GM21786 (cell line): ENCODE measurements around the gene HK1.
"Not testable (repeated sequence)": the region's sequence is repeated elsewhere in the genome, so short reads cannot be mapped to it uniquely, and the experiment has no call there.

Experiments used
- ATAC-seq: cut with Tn5 transposase; IDR thresholded peaks from one replicate; pipeline ENCODE4 v1.9.1; 2021; ENCODE audit not compliant: unreplicated experiment

HK1 gene

DNA sequence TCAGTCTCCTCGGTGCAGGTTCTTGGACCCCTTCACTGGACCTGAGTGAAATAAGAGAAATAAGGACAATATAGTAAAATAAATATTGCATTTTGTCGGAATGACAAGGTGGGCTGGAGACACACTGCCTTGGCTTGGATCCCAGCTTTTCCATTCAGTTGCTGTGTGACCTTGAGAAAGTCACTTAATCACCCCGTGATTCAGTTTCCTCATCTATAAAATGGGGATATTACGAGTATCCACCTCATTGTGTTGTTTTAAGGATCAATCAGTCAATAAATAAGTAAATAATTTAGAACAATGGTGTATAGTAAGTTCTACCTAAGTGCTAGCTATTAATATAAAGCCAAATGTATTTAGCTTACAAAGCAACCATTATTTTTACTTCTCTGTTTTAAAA, 29.1 kb downstream of the HK1 start:
- no peak for ATAC-seq

- ATAC-seq, result not testable (repeated sequence)
These were observed 30.0 kb downstream of the HK1 start for GRCh38 chr10:69308304-69308703.

DNA sequence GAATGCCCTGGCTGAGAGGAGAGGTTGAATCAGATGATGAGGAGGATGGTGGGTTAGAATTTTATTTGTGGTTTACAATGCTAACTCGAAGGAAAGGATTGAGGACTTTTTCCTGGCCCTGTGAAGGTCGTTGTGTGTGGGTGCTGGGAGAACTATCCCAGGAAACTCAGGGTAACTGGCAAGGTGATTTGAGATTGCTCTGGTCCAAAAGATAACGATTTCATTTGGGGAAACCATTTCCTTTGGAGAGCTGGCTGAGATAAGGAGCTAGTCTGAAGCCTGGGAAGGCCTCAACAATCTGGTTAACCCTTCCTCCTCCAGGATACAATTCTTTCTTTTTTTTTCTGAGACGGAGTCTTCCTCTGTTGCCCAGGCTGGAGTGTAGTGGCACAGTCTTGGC, 33.0 kb downstream of the HK1 start:
- ATAC-seq, result no peak

GRCh38 chr10:69312528-69312927, 34.2 kb downstream of the HK1 start:
- ATAC-seq, result no peak

DNA sequence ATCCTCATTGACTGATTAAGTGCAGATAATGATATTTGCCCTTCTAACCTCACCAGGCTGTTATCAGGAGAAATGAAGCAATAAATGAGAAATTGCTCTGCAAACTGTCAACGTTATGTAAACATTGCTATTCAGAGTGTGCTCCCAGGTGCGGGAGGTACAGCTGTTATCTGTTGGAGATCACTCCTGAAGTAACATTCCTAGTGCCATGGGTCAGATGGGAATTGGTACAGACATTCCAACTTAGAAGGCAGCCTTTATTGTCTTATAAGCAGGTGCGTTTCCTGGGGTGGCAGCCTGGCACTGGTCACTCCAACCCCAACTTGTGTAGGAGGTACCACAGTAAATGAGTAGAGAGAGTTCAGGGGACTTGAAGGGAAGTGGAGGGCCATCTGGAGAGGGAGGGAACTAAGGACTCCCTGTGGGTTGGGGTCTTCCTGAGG, 36.8 kb downstream of the HK1 start:
- no peak for ATAC-seq

DNA sequence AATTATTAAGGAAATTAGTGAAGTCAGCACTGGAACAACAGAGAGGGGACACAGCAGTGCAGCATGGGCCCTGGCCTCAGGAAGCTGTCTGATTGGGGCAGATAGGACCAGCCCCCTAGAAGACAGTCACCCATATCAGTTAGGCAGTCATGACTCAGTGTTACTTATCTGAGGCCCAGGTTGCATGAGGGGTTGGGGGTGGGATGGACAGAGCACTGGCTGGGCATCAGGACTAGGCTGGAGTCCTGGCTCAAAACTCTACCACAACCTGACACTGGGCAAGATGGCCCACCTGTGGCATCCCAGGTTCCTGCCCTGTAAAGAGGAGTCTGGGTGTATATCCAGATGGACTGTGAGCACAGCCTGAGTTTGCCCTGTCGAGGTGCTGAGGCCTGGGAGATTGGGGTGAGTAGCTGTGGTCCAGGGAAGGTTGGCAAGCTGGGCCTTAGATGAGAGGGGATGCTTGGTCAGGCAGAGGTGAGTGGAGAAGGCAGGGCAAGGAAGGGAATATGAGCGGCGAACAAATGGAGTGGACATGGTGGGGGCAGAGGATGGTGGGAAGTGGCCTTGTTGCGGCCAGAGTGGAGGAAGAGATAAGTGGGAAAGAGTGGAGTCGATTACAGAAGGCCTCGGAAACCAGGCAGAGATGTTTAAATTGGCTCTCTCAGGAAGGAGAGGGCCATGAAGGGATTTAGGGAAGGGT, 37.5 kb downstream of the HK1 start:
- no peak for ATAC-seq

DNA sequence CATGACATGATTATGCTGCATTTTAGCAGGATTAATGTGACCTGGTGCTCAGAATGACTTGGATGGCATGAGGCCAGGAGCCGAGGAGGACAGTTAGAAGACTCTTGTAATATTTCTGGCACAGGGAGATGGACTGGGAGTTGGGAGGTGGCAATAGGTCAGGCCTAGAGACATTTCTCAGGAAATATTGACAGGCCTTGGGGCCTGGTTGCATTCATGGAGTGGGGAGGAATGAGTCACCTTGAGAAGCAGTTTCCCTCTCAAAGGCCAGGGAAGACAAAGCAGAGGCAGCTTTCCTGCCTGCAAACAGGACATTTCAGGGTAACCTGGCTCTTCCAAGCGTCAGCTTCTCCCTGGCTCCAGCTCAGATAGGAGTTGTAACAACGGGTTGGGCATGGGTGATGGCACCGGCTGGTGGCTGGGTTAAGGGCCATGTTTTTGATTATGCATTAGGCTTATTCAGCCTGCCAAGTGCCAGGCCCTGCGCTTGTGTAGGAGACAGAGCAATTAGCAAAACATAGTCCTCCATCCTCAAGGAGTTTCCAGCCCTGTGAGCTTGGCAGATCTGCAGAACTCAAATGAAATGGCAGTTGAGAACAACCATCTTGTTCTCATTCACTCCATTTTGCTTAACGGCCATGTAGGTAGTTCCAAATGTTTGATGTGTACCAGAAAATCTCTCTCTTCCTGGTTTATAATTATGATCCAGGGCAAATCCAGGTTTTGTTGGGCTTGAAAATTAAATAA, 38.2 kb downstream of the HK1 start:
- no peak for ATAC-seq

GRCh38 chr10:69317175-69317604, 38.9 kb downstream of the HK1 start:
- peak; percentile 31 for ATAC-seq

DNA sequence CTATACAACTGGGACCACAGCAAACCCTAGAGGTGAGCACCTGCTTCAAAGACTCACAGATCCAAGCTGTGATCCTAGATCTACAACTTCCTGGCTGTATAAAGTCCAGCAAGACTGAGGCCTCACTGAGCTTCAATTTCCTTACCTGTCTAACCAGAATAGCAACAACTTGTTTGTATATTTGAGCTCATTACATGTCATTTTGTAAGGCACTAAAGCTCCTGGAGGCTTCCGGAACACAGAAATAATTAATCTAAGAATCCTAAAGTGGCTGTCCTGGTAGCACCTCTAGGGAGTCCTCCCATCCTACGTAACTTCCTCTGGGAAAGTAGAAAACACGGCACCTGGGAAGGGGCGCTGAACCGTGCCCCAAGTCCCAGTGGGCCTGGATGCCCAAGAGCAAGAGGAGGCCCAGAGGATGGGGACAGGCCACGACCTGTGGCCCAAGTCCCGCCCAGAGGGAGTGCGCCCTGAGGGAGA, 39.4 kb downstream of the HK1 start:
- ATAC-seq, result peak; percentile 29

- ATAC-seq, result peak; percentile 75
These were observed 40.0 kb downstream of the HK1 start for GRCh38 chr10:69318106-69318866.

DNA sequence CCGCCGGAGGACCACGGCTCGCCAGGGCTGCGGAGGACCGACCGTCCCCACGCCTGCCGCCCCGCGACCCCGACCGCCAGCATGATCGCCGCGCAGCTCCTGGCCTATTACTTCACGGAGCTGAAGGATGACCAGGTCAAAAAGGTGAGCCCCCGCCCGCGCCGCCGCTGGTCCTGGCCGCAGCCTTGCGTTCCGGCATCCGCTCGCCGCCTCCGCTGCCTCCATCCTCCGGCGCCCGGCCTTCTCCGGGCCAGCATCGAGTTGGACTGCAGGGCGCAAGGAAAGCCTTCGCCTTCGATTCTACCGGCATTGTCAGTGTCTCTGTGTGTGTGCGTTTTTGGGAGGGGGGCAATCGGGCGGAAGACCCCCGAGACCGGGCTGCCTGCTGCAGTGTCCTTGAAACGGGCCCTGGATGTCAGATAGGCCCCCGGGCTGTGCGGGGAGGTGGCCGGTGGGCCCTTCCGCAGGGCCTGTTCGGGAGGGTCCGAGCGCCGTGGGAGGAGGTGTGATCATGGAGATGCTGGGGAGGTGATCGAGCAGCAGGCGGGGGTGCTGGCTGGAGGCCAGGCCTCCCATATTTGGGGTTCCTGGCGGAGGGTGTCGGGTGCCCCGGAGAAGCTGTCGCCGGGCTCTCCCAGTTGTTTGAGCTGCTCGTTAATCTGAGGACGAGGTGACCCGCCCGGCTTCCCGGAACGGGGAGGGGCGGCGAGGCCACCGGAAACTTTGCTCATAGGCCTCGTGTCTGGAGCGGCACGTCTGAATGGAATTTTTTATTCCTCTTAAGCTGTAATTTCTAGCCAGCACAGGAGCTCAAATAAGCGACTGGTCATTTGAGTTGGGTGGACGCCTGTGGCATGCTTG, 40.8 kb downstream of the HK1 start:
- peak; percentile 16 for ATAC-seq

DNA sequence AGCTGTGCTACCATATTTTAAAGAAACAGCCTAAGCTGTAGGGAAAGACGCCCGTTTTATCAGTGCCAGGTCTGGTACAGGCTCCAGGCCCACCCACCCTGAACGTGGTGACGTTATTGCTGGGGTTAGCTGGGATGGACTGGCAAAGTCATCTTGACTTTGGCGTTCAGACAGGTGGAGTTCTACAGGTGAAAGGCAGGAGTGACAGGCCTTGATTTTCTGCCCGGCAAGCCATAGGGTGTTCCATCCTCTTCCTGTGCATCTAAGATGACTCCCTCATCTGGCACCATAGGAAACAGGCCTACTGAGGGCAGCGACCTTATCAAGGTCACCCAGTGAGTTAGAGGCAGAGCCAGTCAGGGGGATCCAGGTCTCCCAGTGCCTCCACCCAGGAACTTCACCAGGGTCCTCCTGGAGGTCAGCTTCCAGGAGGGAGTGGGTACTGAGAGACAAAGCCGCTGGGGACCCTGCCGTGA, 41.6 kb downstream of the HK1 start:
- no peak for ATAC-seq

GRCh38 chr10:69320521-69320920, 42.2 kb downstream of the HK1 start:
- no peak for ATAC-seq

- no peak for ATAC-seq
These were observed 42.9 kb downstream of the HK1 start for GRCh38 chr10:69321039-69321715.

- no peak for ATAC-seq
These were observed 43.6 kb downstream of the HK1 start for GRCh38 chr10:69321865-69322264.

GRCh38 chr10:69322346-69322745, 44.0 kb downstream of the HK1 start:
- ATAC-seq, result not testable (repeated sequence)

- no peak for ATAC-seq
These were observed 45.3 kb downstream of the HK1 start for GRCh38 chr10:69323622-69324021.

- no peak for ATAC-seq
These were observed 46.3 kb downstream of the HK1 start for GRCh38 chr10:69324583-69324982.

DNA sequence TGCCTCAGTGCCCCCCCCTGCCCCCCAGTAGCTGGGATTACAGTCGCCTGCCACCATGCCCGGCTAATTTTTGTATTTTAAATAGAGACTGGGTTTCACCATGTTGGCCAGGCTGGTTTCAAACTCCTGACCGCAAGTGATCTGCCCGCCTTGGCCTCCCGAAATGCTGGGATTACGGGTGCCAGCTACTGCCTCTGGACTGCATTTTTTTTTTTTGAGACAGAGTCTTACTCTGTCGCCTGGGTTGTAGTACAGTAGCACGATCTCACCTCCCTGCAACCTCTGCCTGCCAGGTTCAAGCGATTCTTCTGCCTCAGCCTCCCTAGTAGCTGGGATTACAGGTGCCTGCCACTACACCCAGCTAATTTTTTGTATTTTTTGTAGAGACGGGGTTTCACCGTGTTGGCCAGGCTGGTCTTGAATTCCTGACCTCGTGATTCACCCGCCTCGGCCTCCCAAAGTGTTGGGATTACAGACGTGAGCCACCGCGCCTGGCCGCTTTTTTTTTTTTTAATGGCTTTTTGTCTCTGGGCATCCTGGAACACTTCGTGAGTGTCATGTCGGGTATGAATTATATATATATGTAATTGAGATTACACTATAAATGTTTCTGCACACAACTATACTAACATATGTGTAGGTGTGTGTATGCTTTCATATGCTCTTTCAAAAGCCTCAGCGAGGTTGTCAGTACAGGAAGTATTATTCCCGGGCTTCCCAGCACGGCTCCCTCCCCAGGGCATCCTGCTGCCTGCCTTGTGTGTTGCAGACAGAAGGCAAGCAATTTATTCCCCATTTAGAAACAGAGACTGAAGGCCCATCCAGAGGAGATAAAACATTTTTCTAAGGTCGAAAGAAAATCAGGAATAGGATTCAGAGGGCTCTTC, 47.6 kb downstream of the HK1 start:
- ATAC-seq, result not testable (repeated sequence)
